Right kidney (tissue), 1 donor: ENCODE results near the gene EHD1.

Source experiments
- DNase-seq: peaks from one replicate; pipeline ENCODE4 v3.0.0-alpha.2; 2016

Gene EHD1

GRCh38 chr11:64874308-64875240 lies 3.8 kb downstream of the EHD1 start:
- no peak for DNase-seq

GRCh38 chr11:64872790-64873488 lies 5.5 kb downstream of the EHD1 start:
- no peak for DNase-seq

DNA sequence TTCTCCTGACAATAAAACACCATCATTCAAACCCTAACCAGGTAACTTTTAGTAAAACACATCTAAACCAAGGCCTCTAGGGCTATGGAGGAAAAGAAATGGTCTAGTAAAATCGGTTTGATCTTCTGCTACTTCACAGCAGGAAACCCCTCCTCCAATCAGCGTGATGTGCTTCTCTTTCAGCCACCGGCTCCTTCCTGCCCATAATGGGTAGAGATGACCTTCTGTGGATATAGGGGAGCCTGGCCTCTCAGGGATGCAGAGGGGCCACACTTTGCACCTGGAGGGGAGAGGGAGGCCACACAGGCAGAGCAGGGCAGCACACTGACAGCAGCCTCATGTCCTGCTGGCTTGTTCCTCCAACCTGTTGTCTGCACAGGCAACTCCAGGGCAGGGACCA lies 6.9 kb downstream of the EHD1 start:
- no peak for DNase-seq

DNA sequence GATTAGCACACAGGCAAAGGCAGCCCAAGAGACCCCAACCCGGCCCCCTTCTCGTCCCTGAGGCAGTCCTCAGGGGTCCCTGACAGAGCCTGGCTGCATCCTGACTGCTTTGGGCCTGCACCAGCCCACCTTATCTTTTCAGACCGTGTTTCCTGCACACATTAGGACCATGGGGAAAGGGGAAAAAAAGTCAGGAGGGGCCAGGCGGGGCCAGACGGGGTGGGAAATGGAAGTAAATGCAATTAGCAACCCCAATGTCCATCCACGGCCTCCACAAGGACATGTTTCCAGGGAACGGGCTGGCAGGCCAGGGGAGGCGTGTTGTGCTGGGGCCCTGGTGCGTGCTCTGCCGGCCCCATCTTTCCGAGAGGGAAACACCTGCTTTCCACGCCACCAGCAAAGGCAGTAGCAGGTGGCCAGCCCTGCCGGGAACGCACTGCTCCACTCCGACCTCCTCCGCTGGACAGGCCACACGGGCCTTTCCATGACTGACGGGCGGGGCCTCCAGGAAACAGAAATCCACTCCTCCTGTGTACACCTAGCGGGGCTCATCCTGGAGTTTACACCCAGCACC lies 7.4 kb downstream of the EHD1 start:
- DNase-seq: no peak

DNA sequence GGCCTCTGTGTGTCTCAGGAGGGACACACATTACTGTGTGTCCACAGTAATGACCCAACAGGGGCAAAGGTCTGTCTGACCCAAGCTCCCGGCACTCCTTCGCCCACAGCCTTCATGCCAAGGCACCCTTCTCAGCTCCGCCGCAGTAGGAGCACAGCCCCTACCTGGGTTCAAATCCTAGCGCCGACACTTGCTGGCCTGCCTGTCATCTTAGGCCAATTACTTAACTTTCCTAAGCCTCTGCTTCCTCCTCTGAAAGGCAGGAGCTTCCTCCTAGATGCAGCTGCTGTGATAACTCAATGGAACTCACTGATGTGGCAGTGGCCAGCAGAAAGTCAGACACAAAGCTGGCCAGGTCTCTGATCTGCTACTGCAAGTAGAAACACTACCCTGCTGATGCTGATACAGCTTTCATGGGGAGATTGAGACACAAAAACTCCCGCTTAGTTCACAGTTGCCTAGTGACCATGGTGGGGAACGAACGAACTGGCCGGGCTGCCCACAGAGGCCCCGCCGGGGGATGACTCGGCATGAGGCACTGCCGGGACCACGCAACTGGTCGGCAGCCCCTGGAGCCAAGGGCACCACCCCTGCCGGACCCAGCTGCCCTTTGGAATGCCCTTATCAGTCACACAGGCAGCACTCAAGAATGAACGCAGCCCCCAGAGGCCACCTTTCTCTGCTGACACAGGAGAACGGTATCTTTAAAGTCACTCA lies 8.1 kb downstream of the EHD1 start:
- DNase-seq: no peak

GRCh38 chr11:64869571-64870175 lies 8.7 kb downstream of the EHD1 start:
- DNase-seq: no peak

DNA sequence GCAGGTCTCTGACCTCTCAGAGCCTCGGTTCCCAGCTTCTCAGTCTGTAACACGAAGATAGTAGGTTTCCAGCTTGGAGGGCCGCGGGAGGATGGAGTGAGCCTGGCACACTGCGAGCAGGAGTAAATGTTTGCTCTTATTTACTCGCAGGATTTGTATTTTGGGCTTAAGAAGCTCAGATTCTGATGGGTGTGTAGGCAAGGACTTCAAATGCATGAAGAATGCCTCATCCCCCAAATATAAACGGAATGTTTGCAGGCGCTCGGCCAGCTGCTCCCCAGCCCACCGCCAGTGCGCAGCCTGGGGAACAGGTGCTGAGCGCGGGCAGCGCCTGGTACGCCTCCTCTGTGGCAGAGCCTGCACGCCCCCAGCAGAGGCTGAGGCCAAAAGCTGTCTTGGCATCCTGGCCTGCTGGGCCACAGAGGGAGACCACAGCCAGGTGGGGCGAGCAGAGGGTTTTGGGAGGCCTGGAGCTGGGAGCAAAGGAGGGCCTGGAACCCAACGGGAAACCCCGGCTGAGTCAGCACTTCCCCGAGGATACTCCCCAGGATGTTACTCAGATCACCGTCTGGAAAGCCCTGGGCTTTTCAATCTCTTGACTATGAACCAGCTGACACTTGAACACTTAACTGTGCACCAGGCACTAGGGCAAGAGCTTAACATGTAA lies 9.4 kb downstream of the EHD1 start:
- DNase-seq: no peak

- no peak for DNase-seq
Measured at GRCh38 chr11:64867748-64868462, 10.5 kb downstream of the EHD1 start.

GRCh38 chr11:64866173-64866491 lies 12.3 kb downstream of the EHD1 start:
- DNase-seq: no peak

DNA sequence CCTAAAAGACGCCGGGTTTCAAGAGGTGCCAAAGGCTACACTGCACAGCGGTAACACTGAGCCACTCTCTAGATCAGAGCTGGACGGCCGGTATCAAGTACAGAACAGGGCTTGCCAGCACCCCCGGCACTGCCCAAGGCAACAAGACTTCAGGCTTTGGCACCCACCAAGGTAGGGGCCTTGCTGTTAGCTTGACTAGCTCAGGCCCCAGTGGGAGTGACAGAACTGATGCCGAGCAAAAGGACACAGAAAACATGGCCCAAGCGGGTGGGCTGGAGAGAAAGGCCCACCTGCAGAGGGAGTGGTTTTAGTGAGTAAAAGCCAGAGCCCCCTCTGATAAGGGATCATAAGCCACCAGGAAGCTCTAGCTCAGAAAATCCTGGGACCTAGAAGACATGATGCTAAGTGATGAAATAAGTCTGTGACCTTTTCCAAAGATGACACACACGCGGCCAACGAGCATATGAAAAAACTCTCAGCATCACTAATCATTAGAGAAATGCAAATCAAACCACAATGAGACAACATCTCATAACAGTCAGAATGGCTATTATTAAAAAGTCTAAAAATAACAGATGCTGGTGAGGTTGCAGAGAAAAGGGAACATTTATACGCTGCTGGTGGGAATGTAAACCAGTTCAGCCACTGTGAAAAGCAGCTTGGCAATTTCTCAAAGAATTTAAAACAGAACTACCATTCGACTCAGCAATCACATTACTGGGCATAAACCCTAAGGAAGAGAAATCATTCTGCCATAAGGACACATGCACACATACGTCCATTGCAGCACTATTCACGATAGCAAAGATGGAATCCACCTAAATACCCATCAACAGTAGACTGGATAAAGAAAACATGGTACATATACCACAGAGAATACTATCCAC lies 12.9 kb downstream of the EHD1 start:
- no peak for DNase-seq

GRCh38 chr11:64864473-64865285 lies 13.7 kb downstream of the EHD1 start:
- no peak for DNase-seq

DNA sequence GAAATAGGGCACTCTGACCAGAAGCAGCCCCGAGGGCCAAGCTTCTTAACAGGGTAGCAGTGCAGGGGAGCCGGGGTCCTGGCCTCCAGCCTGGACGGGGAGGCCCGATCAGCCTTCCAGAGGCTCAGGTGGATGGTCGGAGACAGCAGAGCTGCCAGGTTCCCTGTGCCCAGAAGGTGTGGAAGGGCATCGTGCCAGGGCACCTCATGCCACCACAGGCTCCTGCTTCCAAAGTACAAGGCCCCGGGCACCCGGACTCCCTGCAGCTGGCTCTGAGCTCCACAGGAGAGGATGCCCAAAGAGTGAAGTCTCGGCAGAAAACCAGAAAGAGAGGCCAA lies 14.3 kb downstream of the EHD1 start:
- DNase-seq: no peak

DNA sequence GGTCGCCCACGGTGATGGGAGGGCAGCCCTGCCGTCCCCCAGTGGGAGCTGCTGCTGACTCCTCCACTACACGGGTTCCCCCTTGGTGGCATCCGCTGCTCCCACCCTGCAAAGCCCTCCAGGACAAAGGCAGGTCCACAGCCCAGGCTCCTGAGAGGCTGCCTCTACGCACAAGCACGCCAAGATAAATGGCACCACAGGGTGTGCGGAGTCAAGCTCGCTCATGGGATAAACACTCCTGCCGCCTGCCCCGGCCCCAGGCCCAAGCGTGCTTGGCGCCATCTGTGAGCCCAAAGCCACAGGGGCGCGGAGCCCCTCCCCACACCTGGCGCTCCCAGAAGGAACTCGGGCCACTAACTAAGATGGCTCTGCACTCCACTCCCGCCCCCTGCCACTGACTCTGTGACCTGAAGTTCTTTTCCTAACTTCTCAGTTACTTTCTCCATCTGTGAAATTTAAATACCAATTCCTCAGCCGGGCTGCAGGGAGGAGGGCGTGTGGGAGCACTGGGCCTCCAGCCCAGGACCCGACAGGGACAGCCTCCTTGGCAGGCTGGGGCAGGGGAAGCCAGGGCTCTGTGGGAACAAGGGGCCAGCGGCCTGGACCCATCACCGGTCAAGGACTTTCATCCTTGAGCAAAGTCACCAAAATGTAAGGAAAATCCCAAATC lies 14.9 kb downstream of the EHD1 start:
- DNase-seq: peak; percentile 55

DNA sequence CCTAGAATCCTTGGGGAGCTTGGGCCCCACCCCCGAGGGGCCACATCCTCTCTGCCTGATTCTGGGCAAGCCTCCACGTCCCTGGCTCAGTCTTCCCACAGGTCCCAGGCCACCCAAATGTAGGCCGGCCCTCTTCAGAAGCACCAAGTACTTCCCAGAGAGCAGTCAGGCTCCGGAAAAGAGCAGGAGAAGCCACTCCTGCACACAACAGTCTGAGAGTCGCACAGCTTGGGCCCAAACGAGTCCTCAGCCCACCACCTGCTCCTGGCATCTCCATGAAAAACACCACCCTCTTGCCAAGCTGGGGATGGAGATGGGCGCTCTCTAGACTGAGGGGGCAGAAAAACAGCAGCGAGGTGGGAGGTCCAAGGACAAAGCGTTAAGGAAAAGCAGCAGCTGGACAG lies 15.4 kb downstream of the EHD1 start:
- DNase-seq: no peak

DNA sequence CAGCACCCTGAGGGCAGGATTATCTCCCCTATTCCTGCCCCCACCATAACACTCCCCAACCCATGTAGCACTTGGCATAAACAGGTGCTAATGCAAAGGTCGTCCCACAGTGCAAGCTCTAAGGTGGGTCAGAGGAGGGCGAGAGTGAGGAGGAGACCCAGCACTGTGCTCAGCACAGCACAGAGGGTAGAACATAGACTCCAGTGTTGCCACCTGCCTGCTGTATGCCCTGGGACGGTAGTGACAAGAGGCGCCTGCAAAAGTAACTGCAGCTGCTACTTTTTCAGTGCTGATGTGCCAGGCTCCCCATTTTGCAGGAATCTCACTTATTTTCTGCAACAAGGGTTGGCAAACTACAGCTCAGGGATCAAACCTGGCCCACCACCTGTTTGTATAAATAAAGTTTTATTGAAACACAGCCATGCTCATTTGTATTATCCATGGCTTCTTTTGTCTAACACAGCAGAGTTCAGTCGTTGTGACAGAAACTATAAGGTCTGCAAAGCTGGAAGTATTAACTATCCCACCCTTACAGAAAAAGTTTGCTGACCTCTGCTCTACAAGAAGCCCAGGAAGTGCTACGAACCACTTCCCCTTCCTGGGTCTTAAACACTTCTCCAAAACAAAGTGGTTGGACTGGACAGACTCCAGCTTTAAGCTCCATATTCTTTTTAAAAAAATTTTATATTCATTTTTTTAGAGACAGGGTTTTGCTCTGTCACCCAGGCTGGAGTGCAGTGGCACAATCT lies 17.0 kb downstream of the EHD1 start:
- DNase-seq: no peak

DNA sequence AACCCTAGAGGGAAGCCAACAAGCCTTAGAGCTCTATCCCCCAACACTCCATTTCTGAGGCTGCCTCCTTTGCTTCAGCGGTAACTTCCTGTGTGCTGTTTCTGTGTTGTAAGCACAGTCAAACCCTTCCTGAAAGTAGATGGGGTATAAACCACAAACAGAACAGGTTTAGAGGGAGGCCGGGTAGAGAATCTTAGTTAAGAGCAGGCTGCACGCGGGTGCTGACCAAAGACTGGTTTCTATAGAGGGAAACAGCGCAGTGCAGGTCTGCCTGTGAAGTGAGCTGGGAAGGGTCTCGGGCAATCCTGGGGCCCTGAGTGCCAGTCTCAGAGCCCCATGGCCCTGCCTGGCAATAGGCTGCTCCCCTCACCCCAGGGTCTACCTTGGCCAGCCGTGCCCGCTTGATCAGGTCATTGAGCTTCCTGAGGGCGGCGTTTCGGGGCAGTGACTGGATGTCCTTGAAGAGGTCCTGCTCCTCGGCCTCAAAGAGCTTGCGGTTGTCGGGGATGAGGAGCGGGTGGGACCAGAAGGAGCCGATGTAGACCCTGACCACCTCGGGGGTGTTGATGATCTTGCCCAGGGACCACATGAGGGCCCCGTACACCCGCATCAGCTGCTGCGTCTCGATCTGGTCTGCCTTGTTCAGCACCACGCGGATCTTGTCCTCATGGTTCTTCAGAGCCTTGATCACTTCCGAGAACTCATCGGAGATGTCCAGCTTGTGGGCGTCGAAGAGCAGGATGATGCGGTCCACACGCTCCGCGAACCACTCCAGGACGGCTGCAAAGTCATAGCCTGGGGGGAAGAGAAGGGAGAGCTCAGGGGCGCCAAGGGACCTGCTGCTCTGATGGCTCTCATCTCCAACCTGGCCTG lies 18.6 kb downstream of the EHD1 start:
- DNase-seq: no peak
